ENCODE data around the gene RPTOR. TPM values are rescaled to one million over a fixed set of nuclear protein-coding genes. Genes with fewer than 3 reads are reported as not detected.
A peak's percentile ranks its signal among the peaks of the same experiment; 100 is the strongest.

The RPTOR gene
- total and polyA plus RNA-seq, 2 donors: 8.1 to 10.3 TPM

DNA sequence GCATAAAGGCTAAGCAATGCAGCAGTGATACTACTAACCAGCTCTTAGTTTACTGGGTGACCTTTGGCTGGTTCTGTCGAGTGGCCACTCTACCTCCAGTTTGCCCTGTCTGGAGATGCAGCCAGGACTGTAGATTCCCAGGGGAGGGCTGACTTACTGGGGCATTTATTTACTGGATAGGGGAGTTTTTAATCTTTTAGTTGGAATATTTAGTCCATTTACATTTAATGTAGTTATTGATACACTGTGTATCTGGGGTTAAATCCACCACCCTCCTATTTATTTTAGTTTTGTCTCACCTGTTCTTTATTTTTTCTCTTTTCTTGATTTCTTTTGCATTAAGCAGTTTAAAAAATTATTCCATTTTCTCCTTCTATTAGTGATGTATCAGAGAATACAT lies 112.9 kb downstream of the RPTOR start:
- Histone ChIP-seq H3K9me3 (ENCODE audit: control insufficient read depth in 2 of 2, insufficient read depth in 1 of 2, low read length in 1 of 2) (peaks cover 0 to 25% of the 10 kb centered on the region in 2 donors), H3K4me3 (ENCODE audit: low read length in 2 of 2) (no peak overlapping the region), H3K4me1 (ENCODE audit: control insufficient read depth in 2 of 2, insufficient read depth in 2 of 2, low read length in 2 of 2) (peaks cover 2 to 30% of the 10 kb centered on the region in 2 donors), H3K27ac (ENCODE audit: low read depth in 1 of 2, low read length in 1 of 2) (no peak overlapping the region), H3K27me3 (ENCODE audit: control insufficient read depth in 2 of 2, insufficient read depth in 1 of 2, low read length in 1 of 2) (no peaks in the 10 kb centered on the region), H3K36me3 (ENCODE audit: control insufficient read depth in 2 of 2, insufficient read depth in 2 of 2, low read length in 1 of 2) (peaks cover 4 to 6% of the 10 kb centered on the region in 2 donors)
- DNase-seq (ENCODE audit: low read depth in 6 of 9, low spot score in 9 of 9): no peak
- WGBS: 96% methylated on average over 1 of the region's 1 CpG

- H3K4me1 ChIP-seq (ENCODE audit: control insufficient read depth in 2 of 2, insufficient read depth in 2 of 2, low read length in 2 of 2): peaks cover 10 to 36% of the 10 kb centered on the region in 2 donors
- WGBS: 99% methylated on average over 8 of the region's 8 CpGs
- H3K9me3 ChIP-seq (ENCODE audit: control insufficient read depth in 2 of 2, insufficient read depth in 1 of 2, low read length in 1 of 2): peaks cover 0 to 18% of the 10 kb centered on the region in 2 donors
- H3K4me3 ChIP-seq (ENCODE audit: low read length in 2 of 2): no peak overlapping the region
- H3K27me3 ChIP-seq (ENCODE audit: control insufficient read depth in 2 of 2, insufficient read depth in 1 of 2, low read length in 1 of 2): no peaks in the 10 kb centered on the region
- H3K27ac ChIP-seq (ENCODE audit: low read depth in 1 of 2, low read length in 1 of 2): no peak overlapping the region
- DNase-seq (ENCODE audit: low read depth in 6 of 9, low spot score in 9 of 9): no peak
- H3K36me3 ChIP-seq (ENCODE audit: control insufficient read depth in 2 of 2, insufficient read depth in 2 of 2, low read length in 1 of 2): peaks cover 4 to 6% of the 10 kb centered on the region in 2 donors
Measured at GRCh38 chr17:80658821-80659220, 114.2 kb downstream of the RPTOR start.

- Histone ChIP-seq H3K9me3 (ENCODE audit: control insufficient read depth in 2 of 2, insufficient read depth in 1 of 2, low read length in 1 of 2) (peaks cover 0 to 11% of the 10 kb centered on the region in 2 donors), H3K4me3 (ENCODE audit: low read length in 2 of 2) (no peak overlapping the region), H3K36me3 (ENCODE audit: control insufficient read depth in 2 of 2, insufficient read depth in 2 of 2, low read length in 1 of 2) (peaks cover 0 to 6% of the 10 kb centered on the region in 2 donors), H3K27ac (ENCODE audit: low read depth in 1 of 2, low read length in 1 of 2) (no peak overlapping the region), H3K4me1 (ENCODE audit: control insufficient read depth in 2 of 2, insufficient read depth in 2 of 2, low read length in 2 of 2) (peaks cover 17 to 44% of the 10 kb centered on the region in 2 donors), H3K27me3 (ENCODE audit: control insufficient read depth in 2 of 2, insufficient read depth in 1 of 2, low read length in 1 of 2) (no peaks in the 10 kb centered on the region)
- 99% methylated on average over 12 of the region's 12 CpGs for WGBS
- no peak for DNase-seq (ENCODE audit: low read depth in 6 of 9, low spot score in 9 of 9)
Measured at GRCh38 chr17:80659651-80660050, 115.0 kb downstream of the RPTOR start.

DNA sequence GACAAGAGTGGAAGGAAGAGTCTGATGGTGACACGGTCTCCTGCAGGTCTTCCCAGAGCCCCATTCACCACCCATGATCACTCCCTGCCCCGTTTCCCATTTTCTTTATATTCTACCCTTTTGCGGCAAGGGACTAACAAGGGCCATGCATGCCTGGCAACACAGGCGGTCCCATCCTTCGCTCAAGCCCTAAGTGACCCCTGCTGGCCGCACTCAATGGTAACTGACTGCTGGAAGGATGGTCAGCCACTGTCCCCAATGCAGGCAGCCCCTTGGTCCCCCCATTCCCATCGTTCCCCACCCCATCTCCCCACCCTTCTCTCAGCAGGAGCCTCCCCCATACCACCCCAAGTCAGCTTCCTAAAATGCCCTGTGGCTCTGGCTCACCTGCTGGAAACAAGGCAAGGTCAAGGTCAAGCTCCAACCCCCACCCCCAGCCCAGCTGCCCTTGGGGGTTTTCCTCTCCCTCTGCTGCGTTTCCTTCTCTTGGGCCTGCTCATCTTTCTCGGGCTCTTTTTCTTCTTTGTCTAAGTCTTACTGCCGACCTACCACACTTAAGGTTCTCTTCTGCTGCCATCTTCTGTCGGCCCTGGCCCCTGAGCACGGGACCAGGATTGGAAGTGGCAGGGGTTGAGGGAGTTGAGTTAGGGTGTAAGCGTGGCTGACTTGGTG lies 116.0 kb downstream of the RPTOR start:
- no peaks in the 10 kb centered on the region for H3K27me3 ChIP-seq (ENCODE audit: control insufficient read depth in 2 of 2, insufficient read depth in 1 of 2, low read length in 1 of 2)
- H3K27ac ChIP-seq (ENCODE audit: low read depth in 1 of 2, low read length in 1 of 2): no peak overlapping the region
- H3K4me3 ChIP-seq (ENCODE audit: low read length in 2 of 2): no peak overlapping the region
- 91% methylated on average over 13 of the region's 13 CpGs for WGBS
- peaks cover 22 to 52% of the 10 kb centered on the region in 2 donors for H3K4me1 ChIP-seq (ENCODE audit: control insufficient read depth in 2 of 2, insufficient read depth in 2 of 2, low read length in 2 of 2)
- H3K36me3 ChIP-seq (ENCODE audit: control insufficient read depth in 2 of 2, insufficient read depth in 2 of 2, low read length in 1 of 2): peaks cover 0 to 6% of the 10 kb centered on the region in 2 donors
- no peak for DNase-seq (ENCODE audit: low read depth in 6 of 9, low spot score in 9 of 9)
- H3K9me3 ChIP-seq (ENCODE audit: control insufficient read depth in 2 of 2, insufficient read depth in 1 of 2, low read length in 1 of 2): peaks cover 0 to 11% of the 10 kb centered on the region in 2 donors

DNA sequence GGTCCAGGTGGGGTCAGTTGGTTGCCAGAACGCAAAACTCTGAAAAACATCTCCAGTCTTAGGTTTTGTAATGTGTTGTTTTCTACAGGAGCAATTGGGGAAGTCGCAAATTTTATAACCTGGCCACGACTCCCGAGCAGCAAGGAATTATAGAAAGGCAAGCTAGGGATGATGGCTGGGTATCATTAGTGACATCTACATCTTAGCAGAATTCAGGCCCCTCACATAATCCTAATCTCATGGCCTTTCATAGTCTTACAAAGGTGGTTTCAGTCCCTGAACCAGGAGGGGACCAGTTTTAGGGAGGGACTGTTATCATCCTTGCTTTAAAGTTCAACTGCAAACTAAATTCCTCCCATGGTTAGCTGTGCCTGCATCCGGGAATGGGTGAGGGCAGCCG lies 117.9 kb downstream of the RPTOR start:
- H3K9me3 ChIP-seq (ENCODE audit: control insufficient read depth in 2 of 2, insufficient read depth in 1 of 2, low read length in 1 of 2): peaks cover 0 to under 1% of the 10 kb centered on the region in 2 donors
- H3K27ac ChIP-seq (ENCODE audit: low read depth in 1 of 2, low read length in 1 of 2): peak overlapping the region in 1 of 2 donors; percentile 99
- no peak overlapping the region for H3K4me3 ChIP-seq (ENCODE audit: low read length in 2 of 2)
- DNase-seq (ENCODE audit: low read depth in 6 of 9, low spot score in 9 of 9): no peak
- no peaks in the 10 kb centered on the region for H3K27me3 ChIP-seq (ENCODE audit: control insufficient read depth in 2 of 2, insufficient read depth in 1 of 2, low read length in 1 of 2)
- peaks cover 33 to 68% of the 10 kb centered on the region in 2 donors for H3K4me1 ChIP-seq (ENCODE audit: control insufficient read depth in 2 of 2, insufficient read depth in 2 of 2, low read length in 2 of 2)
- 84% methylated on average over 6 of the region's 6 CpGs for WGBS
- peaks cover 0 to 7% of the 10 kb centered on the region in 2 donors for H3K36me3 ChIP-seq (ENCODE audit: control insufficient read depth in 2 of 2, insufficient read depth in 2 of 2, low read length in 1 of 2)

DNA sequence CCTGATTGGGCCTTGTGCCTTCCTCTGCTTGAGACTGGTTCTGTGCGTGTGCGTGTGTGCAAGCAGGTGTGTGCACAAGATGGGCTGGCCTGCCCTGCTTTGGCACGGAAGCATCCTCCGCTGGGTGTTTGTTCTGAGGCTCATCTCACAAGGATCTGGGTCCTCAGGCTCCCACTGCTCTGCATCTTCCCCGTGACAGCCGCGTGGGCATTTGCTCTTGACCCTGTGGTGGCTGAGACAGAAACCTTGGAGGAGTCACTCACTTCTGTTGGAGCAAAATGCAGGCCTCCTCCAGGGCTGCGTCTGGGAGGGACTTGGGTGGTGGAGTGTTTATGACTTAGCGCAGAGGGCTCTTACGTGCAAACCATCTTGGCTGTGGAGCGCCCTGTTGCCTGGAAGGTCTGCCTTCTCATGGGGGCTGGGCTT lies 119.2 kb downstream of the RPTOR start:
- Histone ChIP-seq H3K27ac (ENCODE audit: low read depth in 1 of 2, low read length in 1 of 2) (peak overlapping the region; percentile 87 to 99), H3K27me3 (ENCODE audit: control insufficient read depth in 2 of 2, insufficient read depth in 1 of 2, low read length in 1 of 2) (no peaks in the 10 kb centered on the region), H3K36me3 (ENCODE audit: control insufficient read depth in 2 of 2, insufficient read depth in 2 of 2, low read length in 1 of 2) (peaks cover 0 to 7% of the 10 kb centered on the region in 2 donors), H3K4me3 (ENCODE audit: low read length in 2 of 2) (peak overlapping the region; percentile 44 to 47), H3K9me3 (ENCODE audit: control insufficient read depth in 2 of 2, insufficient read depth in 1 of 2, low read length in 1 of 2) (no peaks in the 10 kb centered on the region), H3K4me1 (ENCODE audit: control insufficient read depth in 2 of 2, insufficient read depth in 2 of 2, low read length in 2 of 2) (peaks cover 43 to 80% of the 10 kb centered on the region in 2 donors)
- WGBS: 34% methylated on average over 11 of the region's 11 CpGs
- peak; percentile 63 to 92 (median 76) for DNase-seq (ENCODE audit: low read depth in 6 of 9, low spot score in 9 of 9)

DNA sequence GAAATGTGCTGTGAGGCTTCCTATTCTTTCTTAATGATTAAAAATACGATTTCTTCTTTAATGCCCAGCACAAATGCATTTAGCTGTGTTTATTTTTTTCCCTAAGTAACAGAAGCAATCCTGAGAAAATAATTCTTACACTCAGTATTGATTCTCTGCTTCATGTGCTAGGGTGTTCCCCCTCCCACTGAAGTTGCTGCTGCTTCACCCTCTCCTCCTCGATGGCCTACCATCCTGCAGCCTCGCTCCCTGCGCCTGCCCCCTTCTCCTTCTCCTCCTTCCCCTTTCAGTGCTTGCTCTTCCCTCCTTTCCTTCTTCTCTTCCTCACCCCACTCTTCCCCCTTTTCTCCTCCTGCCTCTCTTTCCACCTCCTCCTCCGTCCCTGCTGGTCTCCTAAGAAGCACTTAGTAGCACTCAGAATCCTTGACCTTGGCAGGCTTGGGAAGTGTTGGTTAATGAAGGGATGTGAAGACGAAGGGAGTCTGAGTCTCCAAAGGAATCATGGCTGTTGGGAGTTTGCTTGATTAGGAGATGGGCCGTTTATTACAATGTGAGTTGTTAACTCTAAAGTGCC lies 119.7 kb downstream of the RPTOR start:
- Histone ChIP-seq H3K9me3 (ENCODE audit: control insufficient read depth in 2 of 2, insufficient read depth in 1 of 2, low read length in 1 of 2) (no peaks in the 10 kb centered on the region), H3K27ac (ENCODE audit: low read depth in 1 of 2, low read length in 1 of 2) (peak overlapping the region; percentile 87 to 99), H3K4me1 (ENCODE audit: control insufficient read depth in 2 of 2, insufficient read depth in 2 of 2, low read length in 2 of 2) (peaks cover 43 to 84% of the 10 kb centered on the region in 2 donors), H3K27me3 (ENCODE audit: control insufficient read depth in 2 of 2, insufficient read depth in 1 of 2, low read length in 1 of 2) (no peaks in the 10 kb centered on the region), H3K36me3 (ENCODE audit: control insufficient read depth in 2 of 2, insufficient read depth in 2 of 2, low read length in 1 of 2) (peaks cover 0 to 7% of the 10 kb centered on the region in 2 donors), H3K4me3 (ENCODE audit: low read length in 2 of 2) (peak overlapping the region; percentile 44 to 47)
- peak in 1 of 9 donors; percentile 52 for DNase-seq (ENCODE audit: low read depth in 6 of 9, low spot score in 9 of 9)
- 51% methylated on average over 7 of the region's 7 CpGs for WGBS

GRCh38 chr17:80665792-80666191 lies 121.2 kb downstream of the RPTOR start:
- Histone ChIP-seq H3K27ac (ENCODE audit: low read depth in 1 of 2, low read length in 1 of 2) (peak overlapping the region in 1 of 2 donors; percentile 79), H3K4me3 (ENCODE audit: low read length in 2 of 2) (no peak overlapping the region), H3K4me1 (ENCODE audit: control insufficient read depth in 2 of 2, insufficient read depth in 2 of 2, low read length in 2 of 2) (peaks cover 46 to 88% of the 10 kb centered on the region in 2 donors), H3K36me3 (ENCODE audit: control insufficient read depth in 2 of 2, insufficient read depth in 2 of 2, low read length in 1 of 2) (peaks cover 0 to 7% of the 10 kb centered on the region in 2 donors), H3K27me3 (ENCODE audit: control insufficient read depth in 2 of 2, insufficient read depth in 1 of 2, low read length in 1 of 2) (no peaks in the 10 kb centered on the region), H3K9me3 (ENCODE audit: control insufficient read depth in 2 of 2, insufficient read depth in 1 of 2, low read length in 1 of 2) (no peaks in the 10 kb centered on the region)
- peak in 1 of 9 donors; percentile 45 for DNase-seq (ENCODE audit: low read depth in 6 of 9, low spot score in 9 of 9)
- WGBS: 73% methylated on average over 11 of the region's 11 CpGs

DNA sequence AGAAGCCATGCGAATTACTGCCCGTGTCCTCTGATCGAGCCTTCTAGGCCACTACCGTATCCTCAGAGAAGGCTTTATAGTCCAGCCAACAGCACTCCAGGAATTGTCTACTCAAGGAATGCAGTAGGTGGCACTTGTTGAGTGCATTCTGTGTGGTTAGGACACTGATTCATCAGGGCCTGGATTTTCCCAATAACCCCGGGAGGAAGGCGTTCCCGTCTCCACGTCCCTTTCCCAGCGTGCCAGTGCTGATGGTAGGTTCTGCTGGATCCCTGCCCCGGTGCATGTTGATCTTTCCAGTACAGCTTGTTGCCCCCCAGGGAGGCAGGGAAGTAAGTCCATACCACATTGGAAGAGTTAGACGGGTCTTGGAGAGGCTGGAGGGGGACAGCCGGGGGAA lies 122.2 kb downstream of the RPTOR start:
- H3K27ac ChIP-seq (ENCODE audit: low read depth in 1 of 2, low read length in 1 of 2): peak overlapping the region in 1 of 2 donors; percentile 88
- H3K4me1 ChIP-seq (ENCODE audit: control insufficient read depth in 2 of 2, insufficient read depth in 2 of 2, low read length in 2 of 2): peaks cover 46 to 82% of the 10 kb centered on the region in 2 donors
- no peak overlapping the region for H3K4me3 ChIP-seq (ENCODE audit: low read length in 2 of 2)
- WGBS: over 99% methylated on average over 12 of the region's 12 CpGs
- H3K36me3 ChIP-seq (ENCODE audit: control insufficient read depth in 2 of 2, insufficient read depth in 2 of 2, low read length in 1 of 2): peaks cover 0 to 7% of the 10 kb centered on the region in 2 donors
- no peaks in the 10 kb centered on the region for H3K27me3 ChIP-seq (ENCODE audit: control insufficient read depth in 2 of 2, insufficient read depth in 1 of 2, low read length in 1 of 2)
- no peaks in the 10 kb centered on the region for H3K9me3 ChIP-seq (ENCODE audit: control insufficient read depth in 2 of 2, insufficient read depth in 1 of 2, low read length in 1 of 2)
- DNase-seq (ENCODE audit: low read depth in 6 of 9, low spot score in 9 of 9): no peak

Measured in thymus (tissue), 11 donors.